CD4-positive, alpha-beta T cell treated with Interleukin-6 for 4 hours (primary cell): ENCODE results near the gene PIGZ.

Experiments
- DNase-seq: peaks from one replicate; pipeline ENCODE4 v3.0.0-alpha.2; 2020; ENCODE audit warnings: mixed read lengths

The PIGZ gene

GRCh38 chr3:196968233-196969133 is at the start of gene PIGZ:
PIGZ (minus strand) TSS chr3:196968833; CDS start chr3:196952031, 16,802 bp downstream.
- DNase-seq: peak; percentile 53

- no peak for DNase-seq
Measured at GRCh38 chr3:197017003-197017402, 48.4 kb upstream of the PIGZ start.

- no peak for DNase-seq
Measured at GRCh38 chr3:197015790-197016736, 47.4 kb upstream of the PIGZ start.

- no peak for DNase-seq
Measured at GRCh38 chr3:197014942-197015575, 46.4 kb upstream of the PIGZ start.

GRCh38 chr3:197014024-197014423 is 45.4 kb upstream of the PIGZ start:
- DNase-seq: no peak

GRCh38 chr3:197012540-197012883 is 43.9 kb upstream of the PIGZ start:
- DNase-seq: no peak

GRCh38 chr3:197011780-197012539 is 43.3 kb upstream of the PIGZ start:
- DNase-seq: no peak

- DNase-seq: no peak
Measured at GRCh38 chr3:197010556-197011351, 42.1 kb upstream of the PIGZ start.

- DNase-seq: no peak
Measured at GRCh38 chr3:197009532-197010019, 40.9 kb upstream of the PIGZ start.

- DNase-seq: no peak
Measured at GRCh38 chr3:197008436-197009209, 40.0 kb upstream of the PIGZ start.

- no peak for DNase-seq
Measured at GRCh38 chr3:197007953-197008352, 39.3 kb upstream of the PIGZ start.

GRCh38 chr3:197007296-197007940 is 38.8 kb upstream of the PIGZ start:
- no peak for DNase-seq

- no peak for DNase-seq
Measured at GRCh38 chr3:197006860-197007259, 38.2 kb upstream of the PIGZ start.

GRCh38 chr3:197006446-197006845 is 37.8 kb upstream of the PIGZ start:
- no peak for DNase-seq

- DNase-seq: peak; percentile 50
Measured at GRCh38 chr3:197003461-197004385, 35.1 kb upstream of the PIGZ start.

GRCh38 chr3:197002701-197003454 is 34.2 kb upstream of the PIGZ start:
- DNase-seq: peak; percentile 86

- DNase-seq: no peak
Measured at GRCh38 chr3:197001972-197002700, 33.5 kb upstream of the PIGZ start.
